Transverse colon (tissue), 4 donors: Measurements from ENCODE around the gene PRRX2.

Experiments used
- POLR2A ChIP-seq: fragments of 450-650 bp; IDR thresholded peaks from one replicate; pipeline ENCODE4 v1.6.1; 2016; ENCODE audit warnings: antibody characterized with exemption, mild to moderate bottlenecking, moderate library complexity
- POLR2AphosphoS5 ChIP-seq, 3 donors: sonication (generic); formaldehyde crosslinking; IDR thresholded peaks; one replicate each; pipeline ENCODE4 v1.6.1; 2016; ENCODE audit warnings: antibody characterized with exemption in 3 of 3
- TF ChIP-seq, protein P1 (sequence below), 5 experiments: fragments of 200-600 bp in 3 of 5; fragments of 450-650 bp in 2 of 5; sonication (generic) in 3 of 5; IDR thresholded peaks; 1 replicate in 2 of 5; 2 replicates in 3 of 5; pipeline ENCODE4 v1.5.1; 2016 to 2017; ENCODE audit warnings: antibody characterized with exemption in 5 of 5, inconsistent platforms in 3 of 5, mild to moderate bottlenecking in 2 of 5, moderate library complexity in 1 of 5

DNA sequence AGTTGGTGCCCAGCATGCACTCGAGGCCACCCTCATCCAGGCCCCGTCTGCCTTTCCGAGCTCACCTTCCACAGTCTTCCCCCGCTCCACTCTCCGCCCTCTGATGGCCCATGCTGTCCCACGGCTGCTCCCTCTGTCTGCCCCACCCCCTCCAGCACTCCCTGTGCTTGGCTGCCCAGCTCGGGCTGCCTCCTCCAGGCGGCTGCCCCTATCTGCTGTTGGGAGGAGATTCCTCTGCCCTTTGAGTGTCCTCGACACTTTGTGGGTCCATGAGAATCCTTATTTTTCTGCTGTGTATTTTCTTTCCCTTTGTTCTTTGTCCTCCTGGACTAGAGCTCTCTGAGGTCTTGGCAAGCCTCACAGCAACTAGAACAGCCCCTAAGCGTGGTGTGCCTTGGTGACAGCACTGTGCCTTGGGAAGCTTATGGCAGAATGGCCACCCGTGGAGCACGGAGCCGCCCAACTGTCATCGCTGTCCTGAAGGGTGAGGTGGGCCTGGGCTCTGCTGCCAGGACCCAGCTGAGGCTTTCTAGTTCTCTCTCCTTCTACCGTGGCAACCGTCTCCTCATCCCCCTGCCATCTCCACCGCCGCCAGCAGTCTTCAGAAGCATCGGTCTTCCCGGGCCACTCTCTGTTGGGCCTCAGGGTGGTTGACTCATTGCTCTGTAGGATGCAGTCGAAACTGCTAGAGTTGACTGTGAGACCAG is 34.3 kb upstream of the PRRX2 start:
- TF ChIP-seq, protein P1, sequence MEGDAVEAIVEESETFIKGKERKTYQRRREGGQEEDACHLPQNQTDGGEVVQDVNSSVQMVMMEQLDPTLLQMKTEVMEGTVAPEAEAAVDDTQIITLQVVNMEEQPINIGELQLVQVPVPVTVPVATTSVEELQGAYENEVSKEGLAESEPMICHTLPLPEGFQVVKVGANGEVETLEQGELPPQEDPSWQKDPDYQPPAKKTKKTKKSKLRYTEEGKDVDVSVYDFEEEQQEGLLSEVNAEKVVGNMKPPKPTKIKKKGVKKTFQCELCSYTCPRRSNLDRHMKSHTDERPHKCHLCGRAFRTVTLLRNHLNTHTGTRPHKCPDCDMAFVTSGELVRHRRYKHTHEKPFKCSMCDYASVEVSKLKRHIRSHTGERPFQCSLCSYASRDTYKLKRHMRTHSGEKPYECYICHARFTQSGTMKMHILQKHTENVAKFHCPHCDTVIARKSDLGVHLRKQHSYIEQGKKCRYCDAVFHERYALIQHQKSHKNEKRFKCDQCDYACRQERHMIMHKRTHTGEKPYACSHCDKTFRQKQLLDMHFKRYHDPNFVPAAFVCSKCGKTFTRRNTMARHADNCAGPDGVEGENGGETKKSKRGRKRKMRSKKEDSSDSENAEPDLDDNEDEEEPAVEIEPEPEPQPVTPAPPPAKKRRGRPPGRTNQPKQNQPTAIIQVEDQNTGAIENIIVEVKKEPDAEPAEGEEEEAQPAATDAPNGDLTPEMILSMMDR (IDR thresholded peaks at IDR 0.05), result no peak
- TF ChIP-seq POLR2A (no peak), POLR2AphosphoS5 (IDR thresholded peaks at IDR 0.05) (no peak)
